CMK (cell line): Measurements from ENCODE around the gene ALDH3B2.
A peak's percentile ranks its signal among the peaks of the same experiment; 100 is the strongest.
"Not testable (repeated sequence)": the region's sequence is repeated elsewhere in the genome, so short reads cannot be mapped to it uniquely, and the experiment has no call there.

Experiments used
- DNase-seq: peaks from one replicate; pipeline ENCODE4 v3.0.0-alpha.2; 2010; ENCODE audit warnings: low read depth

The ALDH3B2 gene

GRCh38 chr11:67662142-67662834 lies 12.1 kb downstream of the ALDH3B2 start:
- no peak for DNase-seq

DNA sequence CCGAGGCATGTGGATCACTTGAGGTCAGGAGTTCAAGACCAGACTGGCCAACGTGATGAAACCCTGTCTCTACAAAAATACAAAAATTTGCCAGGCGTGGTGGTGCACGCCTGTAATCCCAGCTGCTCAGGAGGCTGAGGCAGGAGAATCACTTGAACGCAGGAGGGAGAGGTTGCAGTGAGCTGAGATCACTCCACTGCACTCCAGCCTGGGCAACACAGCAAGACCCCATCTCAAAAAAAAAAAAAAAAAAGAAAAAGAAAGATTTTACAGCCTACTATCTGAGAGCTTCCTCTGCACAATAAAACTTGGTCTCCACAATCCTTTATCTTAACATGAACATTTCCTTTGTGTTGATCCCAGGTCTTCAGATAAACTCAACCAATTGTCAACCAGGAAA lies 13.7 kb downstream of the ALDH3B2 start:
- not testable (repeated sequence) for DNase-seq

- DNase-seq, result not testable (repeated sequence)
Observed at GRCh38 chr11:67659651-67660165, 14.7 kb downstream of the ALDH3B2 start.

DNA sequence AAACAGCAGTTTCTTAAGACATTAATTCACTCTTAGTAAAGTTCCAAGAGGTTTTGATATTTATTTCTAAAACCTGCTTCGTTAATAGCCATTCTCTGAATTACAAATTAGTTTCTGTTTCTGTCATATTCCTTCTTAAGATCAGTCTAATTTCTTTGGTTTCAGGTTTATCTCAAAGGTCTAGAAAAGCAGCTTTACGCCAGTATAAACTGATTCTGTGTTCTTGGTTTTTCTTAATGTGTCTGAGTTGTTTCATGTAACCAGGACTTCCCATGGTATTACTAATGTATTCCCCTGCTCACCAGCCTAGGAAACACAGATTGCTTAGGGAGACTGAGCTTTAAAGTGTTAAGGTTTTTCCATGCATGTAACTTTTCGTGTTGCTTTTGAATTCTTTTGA lies 17.1 kb downstream of the ALDH3B2 start:
- no peak for DNase-seq

DNA sequence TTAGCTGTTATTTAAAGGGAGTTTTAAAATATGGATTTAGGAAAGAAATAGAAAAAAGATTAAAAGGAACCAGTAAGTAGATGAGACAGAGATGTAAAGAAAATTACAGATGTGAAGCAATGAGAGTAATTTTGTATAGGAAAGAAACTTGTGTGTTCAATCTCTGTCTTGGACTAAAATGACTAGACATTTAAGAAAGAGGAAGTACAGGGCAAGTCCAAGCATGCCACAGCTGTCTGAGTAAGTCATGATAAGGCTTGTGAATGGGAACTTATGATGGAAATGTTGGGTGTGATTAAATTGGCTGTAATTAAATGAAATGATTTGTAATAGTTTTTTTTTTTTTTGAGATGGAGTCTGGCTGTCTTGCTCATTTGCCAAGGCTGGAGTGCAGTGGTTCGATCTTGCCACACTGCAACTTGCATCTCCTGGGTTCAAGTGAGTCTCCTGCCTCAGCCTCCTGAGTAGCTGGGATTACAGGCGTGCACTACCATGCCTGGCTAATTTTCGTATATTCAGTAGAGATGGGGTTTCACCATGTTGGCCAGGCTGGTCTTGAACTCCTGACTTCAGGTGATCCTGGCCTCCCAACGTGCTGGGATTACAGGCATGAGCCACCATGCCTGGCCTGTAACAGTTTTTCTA lies 18.0 kb downstream of the ALDH3B2 start:
- DNase-seq, result no peak

DNA sequence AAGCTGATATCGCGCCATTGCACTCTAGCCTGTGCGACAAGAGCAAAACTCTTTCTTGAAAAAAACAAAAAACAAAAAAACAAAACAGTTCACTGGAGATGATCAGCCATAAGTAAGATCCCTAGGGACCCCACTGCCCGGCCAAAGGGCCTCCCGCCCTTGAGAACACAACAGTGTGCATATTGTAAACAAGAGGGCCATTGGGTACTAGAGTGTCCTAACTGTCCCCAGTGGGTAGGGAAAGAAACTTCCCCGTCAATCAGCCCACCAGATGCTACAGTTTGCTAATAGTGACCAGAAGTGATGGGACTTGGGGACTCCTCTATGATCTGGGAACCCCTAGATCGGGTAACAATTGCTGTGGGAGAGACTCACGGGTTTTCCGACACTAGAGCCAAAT lies 20.2 kb downstream of the ALDH3B2 start:
- no peak for DNase-seq

GRCh38 chr11:67652965-67653845 lies 21.2 kb downstream of the ALDH3B2 start:
- DNase-seq, result no peak

DNA sequence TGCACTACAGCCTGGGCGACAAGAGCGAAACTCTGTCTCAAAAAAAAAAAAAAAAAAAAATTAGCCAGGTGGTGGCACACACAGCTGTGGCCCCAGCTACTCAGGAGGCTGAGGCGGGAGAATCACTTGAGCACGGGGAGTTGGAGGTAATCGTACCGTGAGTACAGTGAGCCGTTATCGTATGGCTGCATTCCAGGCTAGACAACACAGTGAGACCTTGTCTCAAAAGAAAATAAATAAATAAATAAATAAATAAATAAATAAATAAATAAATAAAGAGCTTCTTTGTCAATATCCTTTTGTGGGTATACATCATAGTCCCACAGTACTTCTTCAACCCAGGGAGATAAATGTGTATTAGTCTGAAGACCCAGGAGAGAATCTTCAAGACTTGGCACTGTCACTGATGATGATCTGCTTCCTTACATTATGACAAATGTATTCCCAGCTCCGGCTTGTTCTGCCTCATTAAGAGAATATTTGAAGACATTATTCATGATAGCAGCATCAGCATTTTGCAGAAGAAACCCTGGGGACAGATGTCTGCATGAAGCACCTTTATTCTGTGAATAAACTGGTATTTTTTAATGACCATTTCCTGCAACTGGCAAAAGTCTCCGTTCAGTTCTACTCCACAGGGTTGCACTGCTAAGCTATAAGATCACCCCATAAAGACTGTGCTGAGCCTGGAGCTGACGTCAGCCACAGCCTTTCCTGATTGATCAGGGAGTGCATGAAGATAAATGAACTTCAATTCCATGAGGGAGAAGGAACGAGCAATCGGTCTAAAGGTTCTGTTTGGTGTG lies 22.2 kb downstream of the ALDH3B2 start:
- no peak for DNase-seq

DNA sequence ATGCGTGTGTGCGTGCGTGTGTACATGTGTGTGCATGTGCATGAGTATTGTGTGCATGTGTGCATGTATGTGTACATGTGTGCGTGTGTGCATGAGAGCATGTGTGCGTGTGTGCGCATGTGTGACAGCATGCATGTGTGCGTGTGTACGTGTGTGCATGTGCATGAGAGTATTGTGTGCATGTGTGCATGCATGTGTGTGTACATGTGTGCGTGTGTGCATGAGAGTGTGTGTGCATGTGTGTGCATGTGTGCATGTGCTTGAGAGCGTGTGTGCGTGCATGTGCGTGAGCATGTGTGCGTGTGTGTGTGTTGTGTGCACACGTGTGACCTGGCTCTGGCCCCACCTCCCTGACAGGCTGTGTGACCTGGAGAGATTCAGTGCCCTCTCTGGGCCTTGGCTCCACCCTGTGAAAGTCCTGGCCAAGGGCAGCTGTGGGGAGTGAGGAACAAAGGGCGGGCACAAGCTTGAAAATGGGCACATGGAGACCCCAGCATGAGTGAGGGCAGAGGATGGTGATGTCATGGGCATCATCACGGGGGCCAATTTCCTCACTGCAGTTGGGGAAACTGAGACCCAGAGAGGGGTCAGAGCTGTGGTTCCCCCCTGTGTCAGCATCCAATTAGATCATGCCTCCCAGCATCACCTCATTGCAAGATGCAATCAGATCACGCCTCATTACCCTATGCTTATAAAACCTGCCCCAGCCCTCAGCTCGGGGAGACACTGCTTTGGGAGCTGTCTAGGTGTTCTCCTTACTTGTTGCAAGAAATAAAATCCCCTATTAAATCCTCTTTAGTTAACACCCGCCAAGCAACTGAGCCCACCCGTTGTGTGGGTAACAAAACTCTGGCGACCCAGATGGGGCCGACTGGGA lies 24.6 kb downstream of the ALDH3B2 start:
- DNase-seq, result no peak

DNA sequence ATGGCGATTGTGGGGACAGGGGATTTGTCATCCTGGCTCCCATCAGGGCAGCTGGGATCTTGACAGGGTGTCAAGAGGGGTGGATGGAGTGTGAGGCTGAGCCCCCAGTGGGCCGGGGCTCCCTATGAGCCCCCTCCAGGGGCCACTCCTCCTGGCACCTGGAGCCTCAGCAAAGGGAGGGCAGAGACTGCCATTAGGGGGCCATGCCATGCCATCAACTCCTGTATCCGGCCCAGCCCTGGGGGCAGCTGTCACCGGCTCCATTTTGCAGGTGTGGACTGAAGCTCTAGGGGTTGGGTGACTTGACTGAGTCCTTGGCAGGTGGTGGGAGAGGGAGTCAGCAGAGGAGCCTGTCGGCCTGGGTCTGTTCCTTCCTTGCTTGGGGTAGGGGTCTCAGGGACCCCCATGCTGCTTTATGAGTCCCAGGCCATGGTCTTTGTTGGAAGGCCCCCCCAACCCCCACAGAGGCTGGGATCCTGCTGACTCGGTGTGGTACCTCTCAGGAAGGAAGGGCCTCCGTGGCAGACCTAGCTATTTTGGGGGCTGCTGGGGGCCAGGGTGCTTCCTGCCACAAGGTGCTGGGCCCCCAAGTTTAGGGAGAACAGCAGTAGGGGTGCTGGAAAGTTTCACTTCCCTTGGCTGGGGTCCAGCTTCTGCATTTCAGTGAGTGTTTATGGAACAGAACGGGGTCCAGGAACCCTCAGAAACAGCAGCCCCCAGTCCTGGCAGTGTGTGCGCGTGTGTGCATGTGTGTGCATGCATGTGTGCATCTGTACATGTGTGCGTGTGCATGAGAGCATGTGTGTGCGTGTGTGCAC lies 25.4 kb downstream of the ALDH3B2 start:
- DNase-seq, result no peak

DNA sequence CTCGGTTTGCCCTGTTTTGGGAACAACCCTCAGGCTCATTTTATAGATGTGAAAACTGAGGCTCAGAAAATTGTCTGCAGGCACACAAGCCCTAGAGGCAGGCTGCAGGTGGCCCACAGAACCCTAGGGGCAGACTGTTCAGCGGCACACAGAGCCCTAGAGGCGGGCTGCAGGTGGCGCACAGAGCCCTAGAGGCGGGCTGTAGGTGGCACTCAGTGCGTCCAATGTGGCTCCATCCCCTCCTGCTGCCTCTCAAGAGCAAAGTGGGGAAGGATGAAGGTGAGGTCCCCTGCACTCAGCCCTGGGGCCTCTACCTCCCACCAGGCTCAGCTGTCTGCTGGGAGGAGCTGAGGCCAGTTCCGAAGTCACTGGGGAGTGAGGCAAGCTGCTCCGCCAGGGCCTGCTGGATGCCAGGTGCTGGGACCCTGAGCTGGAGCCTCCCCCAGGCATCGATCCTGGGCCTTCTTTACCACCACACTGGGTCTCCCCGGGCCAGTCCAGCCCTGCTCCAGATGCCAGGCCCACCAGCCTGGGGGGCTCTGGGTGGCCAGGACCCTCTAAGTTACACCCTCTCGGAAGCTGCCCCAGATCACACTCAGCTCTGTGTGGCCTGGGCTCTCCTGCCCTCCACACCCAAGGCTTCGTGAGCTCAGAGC lies 26.2 kb downstream of the ALDH3B2 start:
- DNase-seq, result no peak

GRCh38 chr11:67647471-67647870 lies 27.0 kb downstream of the ALDH3B2 start:
- no peak for DNase-seq

DNA sequence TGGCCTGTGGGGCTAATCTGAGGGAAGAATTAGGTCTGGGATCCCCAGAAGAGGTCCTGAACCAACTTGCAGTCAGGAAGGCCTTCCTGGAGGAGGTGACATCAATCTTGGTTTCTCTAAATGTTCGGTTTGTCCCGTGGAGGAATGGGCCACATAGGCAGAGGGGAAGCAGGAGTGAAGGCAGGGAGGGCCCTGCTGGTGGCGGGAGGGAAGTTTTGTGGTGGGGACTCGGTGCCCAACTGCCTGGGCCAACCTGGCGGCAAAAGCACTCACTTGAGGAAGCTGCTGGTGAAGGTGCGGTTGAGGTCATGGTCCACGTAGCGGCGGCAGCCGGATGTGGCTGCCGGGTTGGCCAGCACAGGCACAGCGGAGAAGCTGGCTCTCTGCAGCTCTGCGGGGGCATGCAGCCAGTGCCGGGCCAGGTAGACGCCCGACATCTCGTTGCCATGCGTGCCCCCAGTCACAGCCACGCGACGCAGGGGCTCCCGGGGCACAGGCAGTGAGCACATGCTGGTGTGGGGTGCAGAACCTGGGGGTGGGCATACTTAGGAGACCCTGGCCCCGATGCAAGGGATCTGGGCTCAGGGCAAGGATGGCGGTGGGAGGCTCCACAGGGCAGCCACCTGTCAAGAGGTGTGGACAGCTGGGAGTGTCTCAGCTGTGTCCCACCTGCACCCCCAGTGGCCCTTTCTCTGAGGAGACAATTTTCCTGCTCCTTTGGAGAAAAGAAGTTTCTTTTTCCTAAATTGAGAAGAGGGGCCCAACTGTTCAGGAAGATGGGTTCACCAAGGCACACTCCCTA lies 27.7 kb downstream of the ALDH3B2 start:
- peak; percentile 49 for DNase-seq

DNA sequence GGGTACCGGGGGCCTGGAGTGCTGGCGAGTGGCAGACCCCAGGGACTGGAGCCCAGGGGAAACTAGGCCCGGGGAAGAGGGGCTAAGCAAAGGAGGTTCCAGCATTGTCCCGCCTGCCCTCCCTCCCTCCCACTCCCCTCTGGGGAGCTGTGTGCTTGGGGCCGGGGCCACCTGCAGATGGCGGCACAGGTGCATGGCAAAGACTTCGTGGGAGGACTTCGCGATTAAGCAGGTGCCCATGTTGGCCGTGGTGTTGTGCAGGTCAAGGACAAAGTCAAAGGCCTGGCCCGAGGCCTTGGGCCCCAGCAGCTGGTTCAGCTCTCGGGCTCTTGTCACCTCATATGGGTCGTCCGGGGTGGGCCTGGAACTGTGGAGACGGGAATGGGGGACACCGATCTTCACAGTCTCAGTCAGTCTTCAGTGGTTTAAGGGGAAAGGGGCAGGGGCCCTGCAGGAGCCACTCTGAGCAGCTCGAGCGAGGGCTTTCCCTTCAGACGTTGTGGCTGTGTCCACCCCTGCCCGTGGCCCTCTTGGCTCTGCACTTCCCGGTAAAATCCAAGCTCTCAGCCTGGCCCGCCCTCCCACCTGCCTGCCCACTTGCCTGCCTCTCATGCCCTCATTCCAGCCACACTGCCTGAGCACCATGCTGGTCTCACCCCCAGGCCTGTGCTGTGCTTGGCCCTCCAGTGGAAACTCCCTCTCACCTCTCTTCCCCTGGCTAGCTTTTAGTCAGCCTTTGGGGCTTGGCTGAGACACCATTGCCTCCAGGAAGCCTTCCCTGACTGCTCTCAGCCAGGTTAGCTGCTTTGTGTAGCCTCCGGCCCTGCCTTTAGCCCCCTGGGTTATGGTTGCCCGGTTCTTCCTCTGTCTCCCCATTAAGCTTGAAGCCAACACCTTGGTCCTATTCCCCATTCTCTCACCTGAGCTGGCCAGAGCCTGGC lies 28.6 kb downstream of the ALDH3B2 start:
- no peak for DNase-seq

- no peak for DNase-seq
Observed at GRCh38 chr11:67644472-67645418, 29.7 kb downstream of the ALDH3B2 start.

- DNase-seq, result no peak
Observed at GRCh38 chr11:67644042-67644441, 30.4 kb downstream of the ALDH3B2 start.
